ENCODE results near the gene FRMD4B. TPM values are rescaled to one million over a fixed set of nuclear protein-coding genes. Genes with fewer than 3 reads are reported as not detected.
A peak's percentile ranks its signal among the peaks of the same experiment; 100 is the strongest.

FRMD4B gene
- total RNA-seq, 3 donors from 2014 or later (not counting 1 experiment from before 2014, with no cell fraction given), result 8.5 to 19.8 (median 9.4) TPM

DNA sequence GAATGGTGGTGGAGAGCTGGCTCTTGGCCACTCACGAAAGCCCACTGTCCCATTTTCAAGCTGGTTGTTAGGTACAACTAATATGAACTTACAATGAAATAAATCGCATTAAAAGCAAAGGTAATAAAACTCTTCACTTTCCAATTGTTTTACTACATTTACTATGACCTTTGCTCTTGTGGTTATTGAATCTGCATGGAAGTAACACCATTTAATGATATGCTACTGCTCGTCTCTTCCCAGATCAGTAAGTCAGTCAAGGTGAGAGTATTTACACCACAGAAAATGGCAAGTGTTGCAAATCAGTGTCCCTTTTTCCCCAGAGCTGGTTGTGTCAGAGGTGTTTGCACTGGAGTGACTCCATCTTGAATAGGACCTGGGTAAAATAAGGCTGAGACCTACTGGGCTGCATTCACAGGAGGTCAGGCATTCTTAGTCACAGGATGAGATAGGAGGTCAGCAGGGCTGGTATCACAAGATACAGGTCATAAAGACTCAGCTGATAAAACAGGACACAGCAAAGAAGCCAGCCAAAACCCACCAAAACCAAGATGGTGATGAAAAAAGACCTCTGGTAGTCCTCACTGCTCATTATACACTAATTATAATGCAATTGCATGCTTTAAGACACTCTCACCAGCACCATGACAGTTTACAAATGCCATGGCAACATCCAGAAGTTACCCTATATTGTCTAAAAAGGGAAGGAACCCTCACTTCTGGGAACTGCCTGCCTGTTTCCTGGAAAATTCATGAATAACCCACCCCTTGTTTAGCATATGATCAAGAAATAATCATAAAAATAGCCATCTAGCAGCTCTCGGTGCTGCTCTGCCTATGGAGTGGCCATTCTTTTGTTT lies 57.6 kb downstream of the FRMD4B start:
- H3K27me3 ChIP-seq (ENCODE audit: control insufficient read depth, insufficient read depth, low read length), result no peaks in the 10 kb centered on the region
- H3K27me3 Mint-ChIP-seq (ENCODE audit: low read depth in 2 of 2), result no peaks in the 10 kb centered on the region
- H3K4me3 ChIP-seq (ENCODE audit: low read length), result no peak overlapping the region
- intact Hi-C loops (cut with micrococcal nuclease), result no loop called here
- no peak for ATAC-seq
- DNase-seq, result no peak
- H3K27ac ChIP-seq (ENCODE audit: low read length), result no peak overlapping the region
- no peaks in the 10 kb centered on the region for H3K9me3 Mint-ChIP-seq
- peak overlapping the region; percentile 45 for H3K4me3 Mint-ChIP-seq
- TF ChIP-seq, protein P1, sequence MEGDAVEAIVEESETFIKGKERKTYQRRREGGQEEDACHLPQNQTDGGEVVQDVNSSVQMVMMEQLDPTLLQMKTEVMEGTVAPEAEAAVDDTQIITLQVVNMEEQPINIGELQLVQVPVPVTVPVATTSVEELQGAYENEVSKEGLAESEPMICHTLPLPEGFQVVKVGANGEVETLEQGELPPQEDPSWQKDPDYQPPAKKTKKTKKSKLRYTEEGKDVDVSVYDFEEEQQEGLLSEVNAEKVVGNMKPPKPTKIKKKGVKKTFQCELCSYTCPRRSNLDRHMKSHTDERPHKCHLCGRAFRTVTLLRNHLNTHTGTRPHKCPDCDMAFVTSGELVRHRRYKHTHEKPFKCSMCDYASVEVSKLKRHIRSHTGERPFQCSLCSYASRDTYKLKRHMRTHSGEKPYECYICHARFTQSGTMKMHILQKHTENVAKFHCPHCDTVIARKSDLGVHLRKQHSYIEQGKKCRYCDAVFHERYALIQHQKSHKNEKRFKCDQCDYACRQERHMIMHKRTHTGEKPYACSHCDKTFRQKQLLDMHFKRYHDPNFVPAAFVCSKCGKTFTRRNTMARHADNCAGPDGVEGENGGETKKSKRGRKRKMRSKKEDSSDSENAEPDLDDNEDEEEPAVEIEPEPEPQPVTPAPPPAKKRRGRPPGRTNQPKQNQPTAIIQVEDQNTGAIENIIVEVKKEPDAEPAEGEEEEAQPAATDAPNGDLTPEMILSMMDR (IDR thresholded peaks at IDR 0.05), result no peak
- H3K27ac Mint-ChIP-seq, result peak overlapping the region in 1 of 2 donors; percentile 79
- H3K9me3 ChIP-seq (ENCODE audit: control insufficient read depth, insufficient read depth, low read length), result no peaks in the 10 kb centered on the region
- no peaks in the 10 kb centered on the region for H3K36me3 ChIP-seq (ENCODE audit: control insufficient read depth, insufficient read depth, low read length)
- H3K4me1 Mint-ChIP-seq, result peaks cover 38 to 39% of the 10 kb centered on the region in 2 donors
- no peaks in the 10 kb centered on the region for H3K36me3 Mint-ChIP-seq
- WGBS (ENCODE audit: insufficient coverage), result 79% methylated on average over 4 of the region's 4 CpGs
- H3K4me1 ChIP-seq (ENCODE audit: control insufficient read depth, insufficient read depth, low read length), result peaks cover 7% of the 10 kb centered on the region

DNA sequence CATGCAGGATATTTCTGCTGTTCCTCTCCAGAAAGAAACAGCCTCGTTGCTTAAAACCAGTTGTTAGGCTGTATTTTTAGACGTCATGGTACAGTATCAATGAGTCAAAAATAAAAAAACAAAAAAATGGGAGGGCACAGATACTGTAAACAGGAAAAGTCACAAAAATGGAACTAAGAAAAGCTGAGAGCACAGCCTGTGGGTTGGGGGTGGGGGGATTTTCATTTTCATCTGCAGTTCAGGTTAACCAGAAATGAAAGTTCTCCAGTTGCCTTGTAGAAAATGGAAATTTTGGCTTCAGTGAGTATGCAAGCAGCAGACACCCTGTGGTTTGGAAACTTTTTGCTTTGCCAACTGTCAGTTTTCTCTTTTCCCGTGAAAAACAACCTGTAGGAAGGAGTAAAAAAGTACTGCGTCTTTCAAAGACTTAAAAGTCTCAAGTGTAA lies 59.0 kb downstream of the FRMD4B start:
- Histone ChIP-seq H3K4me3 (ENCODE audit: low read length) (no peak overlapping the region), H3K36me3 (ENCODE audit: control insufficient read depth, insufficient read depth, low read length) (no peaks in the 10 kb centered on the region), H3K27ac (ENCODE audit: low read length) (peak overlapping the region; percentile 42), H3K9me3 (ENCODE audit: control insufficient read depth, insufficient read depth, low read length) (no peaks in the 10 kb centered on the region), H3K27me3 (ENCODE audit: control insufficient read depth, insufficient read depth, low read length) (no peaks in the 10 kb centered on the region), H3K4me1 (ENCODE audit: control insufficient read depth, insufficient read depth, low read length) (peaks cover 7% of the 10 kb centered on the region)
- WGBS (ENCODE audit: insufficient coverage), result 0% methylated on average over 4 of the region's 4 CpGs
- Mint-ChIP-seq H3K4me1 (peaks cover 38 to 39% of the 10 kb centered on the region in 2 donors), H3K27ac (peak overlapping the region; percentile 77 to 79), H3K36me3 (no peaks in the 10 kb centered on the region), H3K4me3 (peak overlapping the region; percentile 84), H3K27me3 (ENCODE audit: low read depth in 2 of 2) (peaks cover 0 to 2% of the 10 kb centered on the region in 2 donors), H3K9me3 (no peaks in the 10 kb centered on the region)
- intact Hi-C loops (cut with micrococcal nuclease), result no loop called here
- ATAC-seq, result peak; percentile 76 to 80 (median 78)
- TF ChIP-seq, protein P1 (IDR thresholded peaks at IDR 0.05), result no peak
- DNase-seq, result peak in 1 of 2 donors; percentile 68

DNA sequence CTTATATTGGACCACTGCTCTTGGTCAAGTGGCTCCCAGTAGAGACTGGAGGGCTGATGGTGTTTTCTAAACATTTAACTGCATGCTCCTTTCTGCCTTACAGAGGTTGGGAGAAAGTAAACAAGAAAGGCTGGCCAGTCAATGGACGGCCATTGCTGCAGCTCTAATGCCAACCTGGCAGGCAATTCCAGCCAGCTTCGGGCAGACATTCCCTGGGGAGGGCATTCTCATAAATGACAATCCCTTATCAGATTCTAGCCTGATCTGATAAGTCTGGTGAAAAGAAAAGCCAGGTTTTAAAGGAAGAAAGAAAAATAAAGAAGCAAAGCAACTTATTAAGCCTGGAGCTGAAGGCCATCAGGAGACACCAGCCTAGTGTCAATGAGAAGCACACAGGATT lies 60.7 kb downstream of the FRMD4B start:
- WGBS (ENCODE audit: insufficient coverage), result 80% methylated on average over 1 of the region's 2 CpGs
- H3K27ac Mint-ChIP-seq, result peak overlapping the region in 1 of 2 donors; percentile 4

More for the DNA sequence above, 60.7 kb downstream of the FRMD4B start:
- peaks cover 0 to 2% of the 10 kb centered on the region in 2 donors for H3K27me3 Mint-ChIP-seq (ENCODE audit: low read depth in 2 of 2)
- ATAC-seq (no peak), DNase-seq (no peak)
- intact Hi-C loops (cut with micrococcal nuclease), result no loop called here
- H3K27me3 ChIP-seq (ENCODE audit: control insufficient read depth, insufficient read depth, low read length), result no peaks in the 10 kb centered on the region
- H3K4me3 Mint-ChIP-seq, result no peak overlapping the region
- no peak overlapping the region for H3K27ac ChIP-seq (ENCODE audit: low read length)
- H3K4me1 Mint-ChIP-seq, result peaks cover 39 to 43% of the 10 kb centered on the region in 2 donors
- peaks cover 7% of the 10 kb centered on the region for H3K4me1 ChIP-seq (ENCODE audit: control insufficient read depth, insufficient read depth, low read length)
- H3K36me3 Mint-ChIP-seq, result no peaks in the 10 kb centered on the region
- H3K9me3 Mint-ChIP-seq, result no peaks in the 10 kb centered on the region
- no peaks in the 10 kb centered on the region for H3K9me3 ChIP-seq (ENCODE audit: control insufficient read depth, insufficient read depth, low read length)
- no peaks in the 10 kb centered on the region for H3K36me3 ChIP-seq (ENCODE audit: control insufficient read depth, insufficient read depth, low read length)
- TF ChIP-seq, protein P1 (IDR thresholded peaks at IDR 0.05), result no peak
- no peak overlapping the region for H3K4me3 ChIP-seq (ENCODE audit: low read length)

Measured in natural killer cell (primary cell).